PC-9 (cell line): ENCODE data around the gene GALNT8.

Experiments
- EZH2 ChIP-seq: fragments of 200-600 bp; sonication (generic); IDR thresholded peaks from 2 replicates; pipeline ENCODE4 v1.8.0; 2017; ENCODE audit warnings: antibody characterized with exemption, low read depth
- TF ChIP-seq, protein P1 (sequence below): fragments of 200-600 bp; sonication (generic); conservative IDR thresholded peaks from 2 replicates; pipeline ENCODE4 v1.6.1; 2017; ENCODE audit warnings: mixed run types, antibody characterized with exemption, mild to moderate bottlenecking, moderate library complexity

DNA sequence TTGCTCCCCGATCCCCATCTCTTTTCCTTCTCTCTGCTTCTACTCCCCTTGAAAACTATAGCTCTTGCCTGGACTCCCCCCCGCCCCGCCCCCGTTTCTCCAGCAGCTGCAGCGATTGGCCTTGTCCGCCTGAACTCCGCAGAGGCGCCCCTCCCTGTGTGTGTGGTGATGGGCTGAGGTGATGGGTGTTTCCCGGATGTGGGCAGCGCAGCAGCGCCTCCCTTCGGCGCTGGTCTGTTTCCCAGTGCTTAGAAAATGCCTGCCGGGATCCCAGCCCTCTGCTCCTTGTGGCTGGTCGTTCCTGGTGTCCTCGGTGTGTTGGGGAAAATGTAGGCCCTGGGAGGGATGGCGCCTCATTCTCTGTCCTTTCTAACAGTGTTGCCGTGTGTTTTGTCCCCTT is 43.3 kb downstream of the GALNT8 start:
- TF ChIP-seq, protein P1, sequence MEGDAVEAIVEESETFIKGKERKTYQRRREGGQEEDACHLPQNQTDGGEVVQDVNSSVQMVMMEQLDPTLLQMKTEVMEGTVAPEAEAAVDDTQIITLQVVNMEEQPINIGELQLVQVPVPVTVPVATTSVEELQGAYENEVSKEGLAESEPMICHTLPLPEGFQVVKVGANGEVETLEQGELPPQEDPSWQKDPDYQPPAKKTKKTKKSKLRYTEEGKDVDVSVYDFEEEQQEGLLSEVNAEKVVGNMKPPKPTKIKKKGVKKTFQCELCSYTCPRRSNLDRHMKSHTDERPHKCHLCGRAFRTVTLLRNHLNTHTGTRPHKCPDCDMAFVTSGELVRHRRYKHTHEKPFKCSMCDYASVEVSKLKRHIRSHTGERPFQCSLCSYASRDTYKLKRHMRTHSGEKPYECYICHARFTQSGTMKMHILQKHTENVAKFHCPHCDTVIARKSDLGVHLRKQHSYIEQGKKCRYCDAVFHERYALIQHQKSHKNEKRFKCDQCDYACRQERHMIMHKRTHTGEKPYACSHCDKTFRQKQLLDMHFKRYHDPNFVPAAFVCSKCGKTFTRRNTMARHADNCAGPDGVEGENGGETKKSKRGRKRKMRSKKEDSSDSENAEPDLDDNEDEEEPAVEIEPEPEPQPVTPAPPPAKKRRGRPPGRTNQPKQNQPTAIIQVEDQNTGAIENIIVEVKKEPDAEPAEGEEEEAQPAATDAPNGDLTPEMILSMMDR = no peak
- TF ChIP-seq EZH2 = no peak
